ENCODE results near the gene TRPC4. TPM values are rescaled to one million over a fixed set of nuclear protein-coding genes. Genes with fewer than 3 reads are reported as not detected.

The TRPC4 gene
- total and polyA plus RNA-seq, 12 donors: 0.26 to 3.9 (median 1.0) TPM; not detected in 1

DNA sequence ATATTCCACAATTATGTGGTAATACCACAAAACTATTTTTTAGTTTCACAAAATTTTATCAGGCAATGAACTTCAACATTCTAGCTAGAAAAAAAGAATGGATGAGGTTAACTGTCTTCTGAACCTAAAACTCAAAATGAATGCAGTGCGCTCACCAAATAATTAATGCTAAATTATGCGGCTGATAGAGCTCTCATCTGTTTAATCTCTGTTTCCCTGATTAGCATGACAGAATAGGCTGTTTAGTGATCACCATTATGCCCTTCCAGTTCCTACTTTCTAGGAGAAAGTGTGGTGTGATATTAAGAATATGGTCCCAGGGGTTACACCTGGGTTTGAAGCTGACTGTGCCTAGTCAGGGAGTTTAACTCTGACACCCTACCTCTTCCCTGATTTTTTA lies 228.2 kb downstream of the TRPC4 start:
- no peaks in the 10 kb centered on the region for H3K27me3 ChIP-seq
- no peak overlapping the region for H3K27ac ChIP-seq
- DNase-seq (no peak), ATAC-seq (no peak)
- no peak overlapping the region for H3K4me3 ChIP-seq
- 93 to 94% methylated on average over 2 of the region's 2 CpGs for WGBS, 2 donors
- intact Hi-C loops (cut with DNase I): loop anchor here in 1 of 10 donors (5.0 kb wide), 1 partner anchor 941 kb away; no protein-coding TSS in a partner anchor
- no peaks in the 10 kb centered on the region for H3K36me3 ChIP-seq
- H3K9me3 ChIP-seq: no peaks in the 10 kb centered on the region
- TF ChIP-seq, protein P1, sequence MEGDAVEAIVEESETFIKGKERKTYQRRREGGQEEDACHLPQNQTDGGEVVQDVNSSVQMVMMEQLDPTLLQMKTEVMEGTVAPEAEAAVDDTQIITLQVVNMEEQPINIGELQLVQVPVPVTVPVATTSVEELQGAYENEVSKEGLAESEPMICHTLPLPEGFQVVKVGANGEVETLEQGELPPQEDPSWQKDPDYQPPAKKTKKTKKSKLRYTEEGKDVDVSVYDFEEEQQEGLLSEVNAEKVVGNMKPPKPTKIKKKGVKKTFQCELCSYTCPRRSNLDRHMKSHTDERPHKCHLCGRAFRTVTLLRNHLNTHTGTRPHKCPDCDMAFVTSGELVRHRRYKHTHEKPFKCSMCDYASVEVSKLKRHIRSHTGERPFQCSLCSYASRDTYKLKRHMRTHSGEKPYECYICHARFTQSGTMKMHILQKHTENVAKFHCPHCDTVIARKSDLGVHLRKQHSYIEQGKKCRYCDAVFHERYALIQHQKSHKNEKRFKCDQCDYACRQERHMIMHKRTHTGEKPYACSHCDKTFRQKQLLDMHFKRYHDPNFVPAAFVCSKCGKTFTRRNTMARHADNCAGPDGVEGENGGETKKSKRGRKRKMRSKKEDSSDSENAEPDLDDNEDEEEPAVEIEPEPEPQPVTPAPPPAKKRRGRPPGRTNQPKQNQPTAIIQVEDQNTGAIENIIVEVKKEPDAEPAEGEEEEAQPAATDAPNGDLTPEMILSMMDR (IDR thresholded peaks at IDR 0.05): no peak
- H3K4me1 ChIP-seq: peaks cover 0 to 8% (median 0%) of the 10 kb centered on the region in 9 donors

- Histone ChIP-seq H3K36me3 (no peaks in the 10 kb centered on the region), H3K9me3 (no peaks in the 10 kb centered on the region), H3K27me3 (no peaks in the 10 kb centered on the region), H3K4me1 (peaks cover 0 to 6% (median 0%) of the 10 kb centered on the region in 9 donors), H3K4me3 (no peak overlapping the region), H3K27ac (no peak overlapping the region)
- DNase-seq: no peak
- intact Hi-C loops (cut with DNase I): loop anchor here in 1 of 10 donors (5.0 kb wide), 1 partner anchor 942 kb away; no protein-coding TSS in a partner anchor
- ATAC-seq: no peak
- TF ChIP-seq, protein P1 (IDR thresholded peaks at IDR 0.05): peak in 7 of 9 donors; percentile 16 to 59 (median 52)
- 20 to 21% methylated on average over 2 of the region's 2 CpGs for WGBS, 2 donors
These were observed 229.1 kb downstream of the TRPC4 start for GRCh38 chr13:37640499-37640898.

GRCh38 chr13:37636701-37637100 lies 232.9 kb downstream of the TRPC4 start:
- no peaks in the 10 kb centered on the region for H3K27me3 ChIP-seq
- DNase-seq (no peak), ATAC-seq (no peak)
- H3K36me3 ChIP-seq: no peaks in the 10 kb centered on the region
- WGBS, 2 donors: 82 to 88% methylated on average over 8 of the region's 8 CpGs
- intact Hi-C loops (cut with DNase I): no loop called here
- H3K9me3 ChIP-seq: no peaks in the 10 kb centered on the region
- no peak overlapping the region for H3K4me3 ChIP-seq
- TF ChIP-seq, protein P1 (IDR thresholded peaks at IDR 0.05): no peak
- no peak overlapping the region for H3K27ac ChIP-seq
- H3K4me1 ChIP-seq: no peaks in the 10 kb centered on the region

DNA sequence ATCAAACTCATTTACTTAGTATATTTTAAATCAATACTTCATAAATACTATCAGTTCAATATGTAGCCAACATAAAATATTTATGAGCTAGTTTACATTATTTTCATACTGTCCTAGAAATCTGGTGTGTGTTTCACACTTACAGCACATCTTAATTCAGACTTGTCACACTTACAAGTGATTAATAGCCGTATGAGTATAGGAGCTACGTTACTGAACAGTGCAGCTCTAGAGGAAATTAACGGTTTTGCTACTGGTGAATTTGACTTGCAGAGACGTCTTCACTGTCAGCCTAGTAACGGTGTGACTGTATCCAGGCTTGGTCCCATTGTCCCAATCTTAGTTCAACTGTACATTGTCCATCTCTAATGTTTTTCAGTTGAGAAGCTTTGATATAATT lies 237.3 kb downstream of the TRPC4 start:
- no peak overlapping the region for H3K4me3 ChIP-seq
- intact Hi-C loops (cut with DNase I): no loop called here
- TF ChIP-seq, protein P1 (IDR thresholded peaks at IDR 0.05): no peak
- no peak overlapping the region for H3K27ac ChIP-seq
- no peaks in the 10 kb centered on the region for H3K36me3 ChIP-seq
- H3K27me3 ChIP-seq: no peaks in the 10 kb centered on the region
- H3K9me3 ChIP-seq: peaks cover 0 to 8% (median 0%) of the 10 kb centered on the region in 11 donors
- no peaks in the 10 kb centered on the region for H3K4me1 ChIP-seq
- WGBS, 2 donors: 61 to 69% methylated on average over 5 of the region's 5 CpGs
- ATAC-seq (no peak), DNase-seq (no peak)
